Testis (tissue), 2 donors: ENCODE results near the gene RNF126.

ENCODE experiments used
- CTCF ChIP-seq, 3 experiments: fragments of 450-650 bp in 2 of 3; fragments of 200-600 bp in 1 of 3; sonication (generic) in 1 of 3; IDR thresholded peaks; one replicate each; pipeline ENCODE4 v1.5.1; 2016 to 2019; ENCODE audit warnings: antibody characterized with exemption in 3 of 3, mild to moderate bottlenecking in 2 of 3, moderate library complexity in 1 of 3
- POLR2A ChIP-seq: fragments of 450-650 bp; IDR thresholded peaks from one replicate; pipeline ENCODE4 v1.6.1; 2017; ENCODE audit warnings: antibody characterized with exemption, mild to moderate bottlenecking, moderate library complexity

- TF ChIP-seq CTCF (IDR thresholded peaks at IDR 0.05) (no peak), POLR2A (no peak)
Measured at GRCh38 chr19:677201-677600, 14.2 kb upstream of the RNF126 start.
